ENCODE data around the gene LIMCH1. TPM values are rescaled to one million over a fixed set of nuclear protein-coding genes. Genes with fewer than 3 reads are reported as not detected.

The LIMCH1 gene
- total RNA-seq, 1 donor from 2014 or later, result not detected

GRCh38 chr4:41610474-41610873 lies 72.5 kb downstream of the LIMCH1 start:
- no peak overlapping the region for H3K27ac Mint-ChIP-seq
- H3K36me3 Mint-ChIP-seq (ENCODE audit: low read depth), result no peaks in the 10 kb centered on the region
- H3K27me3 Mint-ChIP-seq (ENCODE audit: low read depth), result no peaks in the 10 kb centered on the region
- intact Hi-C loops (cut with micrococcal nuclease), result no loop called here
- no peaks in the 10 kb centered on the region for H3K4me1 Mint-ChIP-seq (ENCODE audit: low read depth)
- no peaks in the 10 kb centered on the region for H3K9me3 Mint-ChIP-seq
- no peak for DNase-seq (ENCODE audit: low spot score)
- no peak overlapping the region for H3K4me3 Mint-ChIP-seq (ENCODE audit: low read depth)

DNA sequence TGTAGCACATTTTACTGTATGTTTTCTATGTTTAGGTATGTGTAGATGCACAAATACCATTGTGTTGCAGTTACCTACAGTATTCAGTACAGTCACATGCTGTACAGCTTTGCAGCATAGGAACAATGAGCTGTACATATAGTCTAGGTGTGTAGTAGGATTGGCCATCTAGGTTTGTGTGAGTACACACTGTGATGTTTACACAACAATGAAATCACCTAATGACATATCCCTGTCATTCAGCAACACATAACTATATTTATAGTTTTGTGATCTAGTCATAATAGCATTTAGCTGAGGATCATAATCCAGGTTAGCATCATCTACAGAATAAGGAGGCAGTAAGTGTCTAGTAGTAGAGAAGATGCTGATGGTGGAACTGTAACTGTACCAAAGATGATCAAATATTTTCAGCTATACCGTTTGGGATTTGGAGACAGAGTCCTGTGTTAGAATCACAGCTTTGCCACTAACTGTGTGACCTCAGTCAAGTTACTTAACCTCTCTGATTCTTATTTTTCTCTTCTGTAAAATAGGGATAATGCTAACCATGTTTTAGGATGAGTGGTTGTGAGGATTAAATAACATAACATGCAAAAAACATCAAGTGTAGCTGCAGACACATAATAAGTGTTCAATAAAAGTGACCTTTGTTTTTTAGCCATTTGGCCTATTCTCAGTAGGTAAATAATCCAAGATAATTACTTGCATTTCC lies 73.3 kb downstream of the LIMCH1 start:
- no peak overlapping the region for H3K4me3 Mint-ChIP-seq (ENCODE audit: low read depth)
- no peaks in the 10 kb centered on the region for H3K36me3 Mint-ChIP-seq (ENCODE audit: low read depth)
- no peaks in the 10 kb centered on the region for H3K9me3 Mint-ChIP-seq
- intact Hi-C loops (cut with micrococcal nuclease), result no loop called here
- H3K27me3 Mint-ChIP-seq (ENCODE audit: low read depth), result no peaks in the 10 kb centered on the region
- DNase-seq (ENCODE audit: low spot score), result no peak
- H3K4me1 Mint-ChIP-seq (ENCODE audit: low read depth), result no peaks in the 10 kb centered on the region
- H3K27ac Mint-ChIP-seq, result no peak overlapping the region

GRCh38 chr4:41611881-41612871 lies 74.2 kb downstream of the LIMCH1 start:
- intact Hi-C loops (cut with micrococcal nuclease), result no loop called here
- no peak overlapping the region for H3K27ac Mint-ChIP-seq
- no peaks in the 10 kb centered on the region for H3K9me3 Mint-ChIP-seq
- no peak overlapping the region for H3K4me3 Mint-ChIP-seq (ENCODE audit: low read depth)
- H3K27me3 Mint-ChIP-seq (ENCODE audit: low read depth), result no peaks in the 10 kb centered on the region
- no peaks in the 10 kb centered on the region for H3K4me1 Mint-ChIP-seq (ENCODE audit: low read depth)
- H3K36me3 Mint-ChIP-seq (ENCODE audit: low read depth), result no peaks in the 10 kb centered on the region
- no peak for DNase-seq (ENCODE audit: low spot score)

- no peak overlapping the region for H3K27ac Mint-ChIP-seq
- H3K4me1 Mint-ChIP-seq (ENCODE audit: low read depth), result no peaks in the 10 kb centered on the region
- H3K9me3 Mint-ChIP-seq, result no peaks in the 10 kb centered on the region
- no peaks in the 10 kb centered on the region for H3K36me3 Mint-ChIP-seq (ENCODE audit: low read depth)
- intact Hi-C loops (cut with micrococcal nuclease), result no loop called here
- no peak for DNase-seq (ENCODE audit: low spot score)
- no peaks in the 10 kb centered on the region for H3K27me3 Mint-ChIP-seq (ENCODE audit: low read depth)
- no peak overlapping the region for H3K4me3 Mint-ChIP-seq (ENCODE audit: low read depth)
These were observed 75.4 kb downstream of the LIMCH1 start for GRCh38 chr4:41613386-41613785.

DNA sequence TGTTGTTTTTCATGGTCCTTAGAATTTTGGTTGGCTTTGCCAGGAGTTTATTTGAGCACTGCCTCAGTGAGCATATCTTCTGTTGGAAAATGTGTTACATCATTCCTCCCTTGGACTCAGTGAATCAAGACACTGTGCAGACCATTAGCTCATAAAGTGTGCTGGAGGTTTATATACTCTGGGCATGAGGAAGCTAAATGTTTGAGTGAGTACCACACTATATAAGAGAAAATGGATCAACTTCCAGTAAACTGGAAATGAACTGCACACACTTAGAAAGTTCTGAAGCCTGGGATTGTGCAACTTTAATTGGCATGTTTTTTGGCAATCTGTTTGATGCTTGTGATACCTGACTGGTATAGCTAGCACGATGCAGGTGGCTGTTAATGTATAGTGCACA lies 75.9 kb downstream of the LIMCH1 start:
- H3K4me1 Mint-ChIP-seq (ENCODE audit: low read depth), result no peaks in the 10 kb centered on the region
- H3K4me3 Mint-ChIP-seq (ENCODE audit: low read depth), result no peak overlapping the region
- H3K27ac Mint-ChIP-seq, result no peak overlapping the region
- H3K27me3 Mint-ChIP-seq (ENCODE audit: low read depth), result no peaks in the 10 kb centered on the region
- H3K36me3 Mint-ChIP-seq (ENCODE audit: low read depth), result no peaks in the 10 kb centered on the region
- H3K9me3 Mint-ChIP-seq, result no peaks in the 10 kb centered on the region
- no peak for DNase-seq (ENCODE audit: low spot score)
- intact Hi-C loops (cut with micrococcal nuclease), result no loop called here

DNA sequence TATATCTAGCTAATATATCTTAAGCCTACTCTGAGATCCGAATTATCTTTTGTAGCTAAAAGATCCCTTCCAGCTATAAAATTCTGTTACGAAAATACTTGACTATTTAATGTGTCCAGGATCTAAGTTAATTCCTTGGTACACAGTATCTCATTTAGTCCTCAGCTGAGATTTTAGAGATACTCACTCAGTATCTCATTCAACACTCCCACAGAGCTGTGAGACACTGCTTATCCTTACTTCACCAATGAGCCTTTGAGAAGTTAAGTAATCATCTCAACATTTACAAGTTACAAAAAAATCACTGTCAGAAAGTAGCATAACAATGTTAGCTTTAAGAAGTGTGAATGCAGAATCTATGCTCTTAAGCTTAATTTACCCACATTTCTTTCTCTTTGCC lies 76.6 kb downstream of the LIMCH1 start:
- no peak for DNase-seq (ENCODE audit: low spot score)
- no peak overlapping the region for H3K27ac Mint-ChIP-seq
- H3K4me3 Mint-ChIP-seq (ENCODE audit: low read depth), result no peak overlapping the region
- no peaks in the 10 kb centered on the region for H3K4me1 Mint-ChIP-seq (ENCODE audit: low read depth)
- no peaks in the 10 kb centered on the region for H3K36me3 Mint-ChIP-seq (ENCODE audit: low read depth)
- intact Hi-C loops (cut with micrococcal nuclease), result no loop called here
- no peaks in the 10 kb centered on the region for H3K27me3 Mint-ChIP-seq (ENCODE audit: low read depth)
- H3K9me3 Mint-ChIP-seq, result no peaks in the 10 kb centered on the region

- Mint-ChIP-seq H3K4me3 (ENCODE audit: low read depth) (no peak overlapping the region), H3K27ac (no peak overlapping the region), H3K9me3 (no peaks in the 10 kb centered on the region)
These were observed 81.2 kb downstream of the LIMCH1 start for GRCh38 chr4:41619161-41619560.

DNA sequence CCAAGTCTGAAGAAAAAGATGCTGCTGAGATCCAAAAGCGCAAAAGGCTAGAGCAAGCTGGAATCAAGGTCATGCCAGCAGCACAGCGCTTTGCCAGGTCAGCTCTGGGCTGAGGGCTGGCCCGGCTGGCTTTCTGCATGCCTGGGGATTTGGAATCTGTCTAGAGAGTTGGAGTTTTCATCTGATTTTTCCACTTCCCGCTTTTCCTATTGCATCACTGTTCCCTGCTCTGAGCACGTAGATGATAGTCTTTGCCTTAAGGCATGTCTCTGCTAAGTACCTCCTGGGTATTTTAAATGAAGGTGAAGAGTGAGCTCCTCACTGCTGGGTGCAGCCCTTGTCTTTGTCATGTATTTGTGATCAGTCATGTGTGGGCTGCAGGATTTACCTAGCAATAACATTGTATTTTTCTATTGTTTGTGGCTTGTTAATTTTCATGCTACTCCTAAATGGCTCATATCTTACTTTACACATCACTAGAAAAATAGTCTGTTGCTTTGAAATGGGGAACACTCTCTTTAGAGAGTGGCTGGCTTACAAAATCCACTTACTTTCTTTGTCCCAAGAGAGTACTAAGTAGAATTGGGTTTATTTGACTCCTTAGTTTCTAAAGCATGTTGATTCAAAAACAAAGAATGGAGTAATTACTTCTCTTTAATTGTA lies 82.8 kb downstream of the LIMCH1 start:
- intact Hi-C loops (cut with micrococcal nuclease), result no loop called here
- Mint-ChIP-seq H3K27me3 (ENCODE audit: low read depth) (no peaks in the 10 kb centered on the region), H3K36me3 (ENCODE audit: low read depth) (no peaks in the 10 kb centered on the region), H3K4me1 (ENCODE audit: low read depth) (no peaks in the 10 kb centered on the region), H3K9me3 (no peaks in the 10 kb centered on the region), H3K27ac (no peak overlapping the region), H3K4me3 (ENCODE audit: low read depth) (no peak overlapping the region)
- no peak for DNase-seq (ENCODE audit: low spot score)

More at GRCh38 chr4:41619161-41619560, 81.2 kb downstream of the LIMCH1 start:
- no peaks in the 10 kb centered on the region for H3K4me1 Mint-ChIP-seq (ENCODE audit: low read depth)
- no peaks in the 10 kb centered on the region for H3K27me3 Mint-ChIP-seq (ENCODE audit: low read depth)
- no peaks in the 10 kb centered on the region for H3K36me3 Mint-ChIP-seq (ENCODE audit: low read depth)
- DNase-seq (ENCODE audit: low spot score), result no peak
- intact Hi-C loops (cut with micrococcal nuclease), result no loop called here

- Mint-ChIP-seq H3K27me3 (ENCODE audit: low read depth) (no peaks in the 10 kb centered on the region), H3K4me1 (ENCODE audit: low read depth) (no peaks in the 10 kb centered on the region), H3K9me3 (no peaks in the 10 kb centered on the region), H3K4me3 (ENCODE audit: low read depth) (no peak overlapping the region), H3K27ac (no peak overlapping the region), H3K36me3 (ENCODE audit: low read depth) (no peaks in the 10 kb centered on the region)
- DNase-seq (ENCODE audit: low spot score), result no peak
- intact Hi-C loops (cut with micrococcal nuclease), result no loop called here
These were observed 84.8 kb downstream of the LIMCH1 start for GRCh38 chr4:41622787-41623186.

- no peaks in the 10 kb centered on the region for H3K9me3 Mint-ChIP-seq
- no peaks in the 10 kb centered on the region for H3K27me3 Mint-ChIP-seq (ENCODE audit: low read depth)
- H3K4me1 Mint-ChIP-seq (ENCODE audit: low read depth), result no peaks in the 10 kb centered on the region
- intact Hi-C loops (cut with micrococcal nuclease), result no loop called here
- DNase-seq (ENCODE audit: low spot score), result no peak
- H3K27ac Mint-ChIP-seq, result no peak overlapping the region
- H3K36me3 Mint-ChIP-seq (ENCODE audit: low read depth), result no peaks in the 10 kb centered on the region
- no peak overlapping the region for H3K4me3 Mint-ChIP-seq (ENCODE audit: low read depth)
These were observed 86.8 kb downstream of the LIMCH1 start for GRCh38 chr4:41624765-41625164.

- intact Hi-C loops (cut with micrococcal nuclease), result no loop called here
- no peak overlapping the region for H3K27ac Mint-ChIP-seq
- H3K27me3 Mint-ChIP-seq (ENCODE audit: low read depth), result no peaks in the 10 kb centered on the region
- no peaks in the 10 kb centered on the region for H3K4me1 Mint-ChIP-seq (ENCODE audit: low read depth)
- DNase-seq (ENCODE audit: low spot score), result no peak
- no peaks in the 10 kb centered on the region for H3K9me3 Mint-ChIP-seq
- H3K36me3 Mint-ChIP-seq (ENCODE audit: low read depth), result no peaks in the 10 kb centered on the region
- no peak overlapping the region for H3K4me3 Mint-ChIP-seq (ENCODE audit: low read depth)
These were observed 87.6 kb downstream of the LIMCH1 start for GRCh38 chr4:41625531-41625930.

DNA sequence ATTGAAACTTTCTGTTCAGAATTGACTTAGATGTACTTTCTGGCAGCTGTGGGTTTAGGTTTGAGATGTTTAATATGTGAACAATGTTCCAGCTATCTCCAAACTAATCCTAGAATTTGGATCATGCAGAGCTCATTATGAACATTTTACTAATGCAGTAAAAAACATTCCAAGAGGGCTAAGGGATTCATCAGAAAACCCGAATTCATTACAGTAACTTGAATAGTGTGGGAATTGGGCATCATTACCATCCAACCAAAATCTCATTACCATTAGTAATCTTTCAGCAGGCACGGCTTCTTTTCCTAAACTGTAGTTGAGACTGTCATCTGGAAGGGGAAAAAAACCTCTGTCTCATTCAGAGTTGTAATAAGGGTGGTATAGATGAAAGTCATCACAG lies 91.0 kb downstream of the LIMCH1 start:
- no peaks in the 10 kb centered on the region for H3K27me3 Mint-ChIP-seq (ENCODE audit: low read depth)
- H3K36me3 Mint-ChIP-seq (ENCODE audit: low read depth), result no peaks in the 10 kb centered on the region
- H3K27ac Mint-ChIP-seq, result no peak overlapping the region
- H3K4me3 Mint-ChIP-seq (ENCODE audit: low read depth), result no peak overlapping the region
- DNase-seq (ENCODE audit: low spot score), result no peak
- no peaks in the 10 kb centered on the region for H3K4me1 Mint-ChIP-seq (ENCODE audit: low read depth)
- intact Hi-C loops (cut with micrococcal nuclease), result no loop called here
- H3K9me3 Mint-ChIP-seq, result no peaks in the 10 kb centered on the region

- no peaks in the 10 kb centered on the region for H3K27me3 Mint-ChIP-seq (ENCODE audit: low read depth)
- no peaks in the 10 kb centered on the region for H3K9me3 Mint-ChIP-seq
- H3K4me1 Mint-ChIP-seq (ENCODE audit: low read depth), result no peaks in the 10 kb centered on the region
- intact Hi-C loops (cut with micrococcal nuclease), result no loop called here
- H3K4me3 Mint-ChIP-seq (ENCODE audit: low read depth), result no peak overlapping the region
- no peaks in the 10 kb centered on the region for H3K36me3 Mint-ChIP-seq (ENCODE audit: low read depth)
- no peak for DNase-seq (ENCODE audit: low spot score)
- no peak overlapping the region for H3K27ac Mint-ChIP-seq
These were observed 93.6 kb downstream of the LIMCH1 start for GRCh38 chr4:41631523-41631922.
